HG02970 (cell line): ENCODE results near the gene SZT2.
A peak's percentile ranks its signal among the peaks of the same experiment; 100 is the strongest.
"Not testable (repeated sequence)": the region's sequence is repeated elsewhere in the genome, so short reads cannot be mapped to it uniquely, and the experiment has no call there.

Experiments used
- ATAC-seq: cut with Tn5 transposase; IDR thresholded peaks from one replicate; pipeline ENCODE4 v1.9.1; 2021; ENCODE audit warnings: mild to moderate bottlenecking, moderate library complexity, moderate number of reproducible peaks; ENCODE audit not compliant: unreplicated experiment, low FRiP score

The SZT2 gene

DNA sequence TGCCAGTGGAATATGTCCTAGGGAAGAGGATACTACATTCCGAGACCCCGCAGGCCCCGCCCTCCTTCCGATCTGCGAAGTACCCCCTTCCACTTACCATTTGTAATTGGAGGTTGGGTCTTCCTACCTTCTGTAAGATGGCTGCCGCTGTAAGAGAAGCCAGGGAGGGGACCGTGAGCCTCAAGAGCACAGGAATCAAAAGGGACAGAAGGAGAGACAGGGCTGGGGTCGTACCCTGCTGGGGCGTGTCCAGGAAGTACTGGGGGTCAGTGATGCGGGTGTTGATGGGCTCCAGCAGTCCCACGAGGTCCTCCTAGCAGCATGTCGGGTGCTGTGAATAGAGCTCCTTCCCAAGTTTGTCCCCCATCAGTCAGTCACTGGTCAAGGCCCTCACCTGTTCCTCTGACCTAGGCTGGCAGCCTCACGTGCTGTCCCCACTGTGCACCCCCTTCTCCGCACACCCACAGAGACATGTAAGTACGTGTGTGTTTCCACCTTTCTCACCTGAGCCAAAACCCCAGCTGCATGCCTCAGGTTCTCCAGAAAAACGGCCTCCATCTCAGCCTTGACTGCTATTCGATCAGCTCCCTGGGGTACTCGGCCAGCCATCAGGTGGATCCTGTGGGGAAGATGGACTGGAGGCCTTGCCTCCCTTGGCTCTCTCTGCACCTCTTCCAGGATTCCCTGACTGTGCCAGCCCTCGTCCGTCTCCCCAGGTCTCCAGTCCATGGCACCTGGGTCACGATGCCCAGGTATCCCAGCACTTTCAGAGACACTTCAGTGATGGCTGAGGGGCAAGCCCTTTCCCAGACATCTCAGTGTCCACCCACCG, 62.2 kb downstream of the SZT2 start:
- no peak for ATAC-seq

DNA sequence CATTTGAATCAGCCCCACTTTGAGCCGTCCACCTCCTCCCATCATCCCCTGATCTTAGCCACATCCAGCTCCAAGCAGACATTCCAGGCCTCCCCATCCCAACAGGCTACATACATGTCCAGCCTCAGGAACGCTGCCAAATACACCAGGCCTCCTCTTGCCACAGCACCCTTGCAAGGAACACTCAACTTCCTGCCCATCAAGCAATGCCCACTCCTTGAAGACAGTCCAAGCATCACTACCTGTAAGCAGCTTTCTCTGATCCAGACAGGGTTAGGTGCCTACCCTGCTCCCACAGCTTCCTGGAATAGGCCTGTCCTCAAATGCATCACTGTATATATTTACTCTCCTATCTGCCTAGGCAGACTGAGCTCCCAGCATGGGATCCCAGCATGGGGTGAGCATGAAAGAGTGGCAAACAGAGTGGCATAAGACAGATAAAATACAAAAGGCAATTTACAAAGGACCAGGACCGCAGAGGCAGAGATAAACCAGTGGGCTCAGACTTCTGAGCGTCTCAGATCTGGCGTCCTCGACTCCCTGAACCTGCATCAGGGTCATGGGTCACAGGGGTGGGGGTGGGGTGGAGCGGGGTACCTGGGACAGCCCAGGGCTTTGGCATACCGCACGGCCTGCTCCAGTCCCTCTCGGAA, 63.2 kb downstream of the SZT2 start:
- ATAC-seq: no peak

DNA sequence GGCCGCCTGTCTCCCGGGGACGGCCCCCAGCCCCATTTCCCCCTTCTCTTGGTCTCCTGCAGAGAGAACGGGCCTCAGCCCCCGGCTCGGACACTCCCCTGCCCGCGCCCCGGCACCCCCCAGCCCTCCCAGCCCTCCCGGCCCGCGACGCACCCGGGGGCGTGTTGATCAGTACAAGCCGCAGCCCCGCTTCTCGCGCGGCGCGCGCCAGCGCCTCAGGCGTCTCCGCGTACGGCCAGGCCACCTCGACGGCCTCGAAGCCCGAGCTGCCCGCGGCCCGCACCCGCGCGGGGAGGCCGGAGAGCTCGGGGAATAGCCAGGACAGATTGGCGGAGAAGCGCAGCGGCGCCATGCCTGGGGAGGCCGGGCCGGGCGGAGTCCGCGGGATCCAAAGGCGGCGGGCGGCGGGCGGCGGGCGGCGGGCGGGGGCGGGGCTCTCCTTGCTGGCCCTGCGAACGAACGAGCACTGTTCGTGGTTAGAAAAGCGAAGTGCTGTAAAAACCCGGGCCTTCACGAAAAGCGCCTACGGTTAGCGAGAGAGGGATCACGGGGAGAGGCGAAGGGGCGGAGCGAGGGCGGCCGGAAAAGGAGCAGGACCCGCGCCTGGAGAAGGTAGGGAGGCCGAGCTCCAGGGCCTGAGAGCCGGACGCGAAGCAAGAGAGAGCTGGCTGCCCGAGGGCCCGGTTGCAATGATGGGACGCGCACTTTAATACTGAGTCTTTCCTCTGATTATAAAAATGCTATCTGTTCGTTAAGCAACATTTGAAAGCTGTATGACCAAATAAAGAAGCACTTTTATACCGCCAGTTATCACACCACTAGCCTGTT, 64.0 kb downstream of the SZT2 start, which contains the start of gene HYI:
Gene HYI, minus strand, starts transcription at position 490 of the 828 bp plus-strand sequence. Its CDS starts 138 bp downstream, at position 352.
- no peak for ATAC-seq

- ATAC-seq: peak; percentile 60
Measured at GRCh38 chr1:43454270-43455011, 64.7 kb downstream of the SZT2 start.

DNA sequence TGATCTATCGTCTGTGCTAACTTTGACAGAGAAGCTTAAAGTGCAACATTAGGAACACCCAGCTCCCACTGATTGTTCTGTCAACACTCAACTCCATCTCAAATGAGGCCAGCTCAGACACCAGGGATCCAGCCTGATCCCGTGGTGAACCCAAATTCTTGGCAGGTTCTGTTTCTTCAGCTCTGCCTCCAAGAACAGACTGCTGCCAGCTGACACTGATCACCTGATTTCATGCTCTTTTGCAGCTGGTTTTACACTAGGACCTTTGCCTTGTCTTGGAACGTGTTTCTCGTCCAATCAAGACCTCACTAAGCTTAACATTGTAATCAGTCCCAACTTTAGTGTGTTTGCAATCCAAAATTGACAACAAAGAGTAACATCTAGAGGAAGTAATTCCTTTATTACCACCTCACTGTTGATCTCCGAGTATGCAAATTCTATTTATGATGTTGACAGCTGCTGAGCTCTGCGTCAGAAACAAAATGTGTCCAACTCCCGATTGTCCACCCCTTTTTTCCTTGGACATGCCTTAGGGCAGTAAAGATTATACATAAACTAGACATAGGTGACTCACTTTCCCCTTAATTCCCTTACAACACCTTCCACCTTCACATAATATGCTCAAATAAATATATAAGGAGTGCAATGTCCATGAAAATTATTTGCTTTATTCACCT, 65.7 kb downstream of the SZT2 start:
- no peak for ATAC-seq

DNA sequence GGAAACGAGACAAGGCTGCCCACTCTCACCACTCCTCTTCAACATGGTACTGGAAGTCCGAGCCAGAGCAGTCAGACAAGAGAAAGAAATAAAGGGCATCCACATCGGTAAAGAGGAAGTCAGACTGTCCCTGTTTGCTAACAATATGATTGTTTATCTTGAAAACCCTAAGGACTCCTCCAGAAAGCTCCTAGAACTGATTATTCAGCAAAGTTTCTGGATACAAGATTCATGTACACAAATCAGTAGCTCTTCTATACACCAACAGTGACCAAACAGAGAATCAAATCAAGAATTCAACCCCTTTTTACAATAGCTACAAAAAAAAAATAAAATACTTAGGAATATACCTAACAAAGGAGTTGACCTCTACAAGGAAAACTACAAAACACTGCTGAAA, 68.7 kb downstream of the SZT2 start:
- ATAC-seq: not testable (repeated sequence)

DNA sequence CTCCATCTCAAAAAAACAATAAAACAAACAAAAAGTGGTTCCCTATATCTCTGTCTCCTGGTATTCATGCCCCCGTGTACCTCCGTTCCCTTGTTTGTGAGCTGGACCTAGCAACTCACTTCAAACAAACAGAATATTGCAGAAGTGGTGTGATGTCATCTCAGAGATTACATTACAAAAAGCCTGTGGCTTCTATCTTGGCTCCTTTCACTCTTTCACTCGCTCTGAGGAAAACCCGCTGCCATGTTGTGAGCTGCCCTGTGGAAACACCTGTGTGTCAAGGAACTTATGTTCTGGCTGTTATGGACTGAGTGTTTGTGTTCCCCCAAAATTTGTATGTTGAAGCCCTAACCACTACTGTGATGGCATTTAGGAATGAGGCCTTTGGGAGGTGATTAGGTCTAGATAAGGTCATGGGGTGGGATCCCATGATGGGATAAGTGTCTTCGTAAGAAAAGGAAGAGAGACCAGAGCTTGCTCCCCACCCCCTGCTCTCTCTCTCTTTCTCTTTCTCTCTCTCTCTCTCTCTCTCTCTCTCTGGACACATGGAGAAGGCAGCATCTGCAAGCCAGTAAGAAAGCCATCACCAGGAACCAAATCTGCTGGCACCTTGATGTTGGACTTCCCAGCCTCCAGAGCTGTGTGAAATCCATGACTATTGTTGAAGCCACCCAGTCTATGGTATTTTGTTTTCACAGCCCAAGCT, 71.4 kb downstream of the SZT2 start:
- no peak for ATAC-seq

GRCh38 chr1:43463479-43463878, 73.8 kb downstream of the SZT2 start:
- no peak for ATAC-seq

GRCh38 chr1:43464681-43465504, 75.2 kb downstream of the SZT2 start:
- ATAC-seq: no peak

DNA sequence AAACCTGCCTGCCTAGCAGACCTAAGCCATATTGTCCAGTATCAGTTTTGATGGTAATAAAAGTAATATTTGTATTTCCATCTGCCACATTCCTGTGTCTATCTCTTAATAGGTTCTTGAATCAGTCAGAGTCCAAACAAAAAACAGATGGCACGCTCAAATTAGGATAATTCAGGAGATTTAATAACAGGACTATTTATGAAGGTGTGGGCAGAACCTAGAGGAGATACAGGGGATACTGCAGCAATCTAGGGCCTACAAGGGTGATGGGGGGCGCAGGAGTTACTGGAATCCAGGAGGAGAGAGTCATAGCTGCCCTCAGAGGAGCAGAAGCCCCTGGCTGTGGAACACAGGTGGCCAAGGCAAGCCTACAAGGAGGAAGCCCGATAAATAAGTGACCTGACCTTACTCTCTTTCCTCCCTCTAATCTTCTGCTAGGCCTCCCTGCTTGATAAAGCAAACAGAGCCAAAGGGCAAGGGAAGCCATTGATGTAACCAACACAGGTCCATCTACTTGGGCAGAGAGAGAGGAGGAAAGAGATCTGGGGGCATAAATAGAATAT, 75.9 kb downstream of the SZT2 start:
- no peak for ATAC-seq

- ATAC-seq: no peak
Measured at GRCh38 chr1:43466403-43466802, 76.7 kb downstream of the SZT2 start.

DNA sequence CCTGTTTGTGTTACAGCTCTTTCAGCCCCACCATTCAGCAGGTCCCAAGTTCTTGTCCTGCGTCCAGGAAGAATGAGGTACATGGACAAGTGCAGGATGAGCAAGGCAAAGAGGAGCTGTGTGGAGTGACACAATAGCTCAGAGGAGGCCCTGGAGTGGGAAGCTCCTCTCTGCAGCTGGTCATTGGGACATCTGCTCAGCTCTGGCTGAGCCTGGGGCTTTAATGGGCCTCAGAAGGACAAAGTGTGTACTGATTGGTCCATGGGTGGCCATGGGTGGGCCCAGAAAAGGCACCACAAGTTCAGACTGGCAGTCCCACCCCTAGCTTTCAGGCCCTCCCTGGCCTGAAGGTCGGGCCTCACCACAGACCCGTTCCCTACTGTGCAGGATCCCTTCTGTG, 78.7 kb downstream of the SZT2 start:
- no peak for ATAC-seq

DNA sequence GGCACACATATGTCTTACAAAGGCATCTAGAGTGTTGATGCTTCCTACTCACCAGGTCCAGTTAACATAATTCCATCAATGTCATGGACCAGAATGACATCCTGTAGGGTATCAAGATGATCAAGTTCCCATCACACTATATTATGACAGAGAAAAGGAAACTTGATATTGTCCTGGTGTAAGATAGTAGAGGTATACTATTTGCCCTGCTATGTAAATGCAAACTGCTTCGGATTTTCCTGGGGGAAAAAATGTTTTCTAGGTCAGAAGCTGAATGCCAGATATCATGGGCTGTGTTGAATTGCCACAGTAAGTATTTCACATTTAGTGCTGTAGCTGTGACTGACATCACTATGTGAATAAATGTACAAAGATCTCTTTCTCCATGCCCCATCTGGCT, 80.2 kb downstream of the SZT2 start:
- no peak for ATAC-seq

GRCh38 chr1:43472087-43472462, 82.4 kb downstream of the SZT2 start:
- ATAC-seq: no peak

DNA sequence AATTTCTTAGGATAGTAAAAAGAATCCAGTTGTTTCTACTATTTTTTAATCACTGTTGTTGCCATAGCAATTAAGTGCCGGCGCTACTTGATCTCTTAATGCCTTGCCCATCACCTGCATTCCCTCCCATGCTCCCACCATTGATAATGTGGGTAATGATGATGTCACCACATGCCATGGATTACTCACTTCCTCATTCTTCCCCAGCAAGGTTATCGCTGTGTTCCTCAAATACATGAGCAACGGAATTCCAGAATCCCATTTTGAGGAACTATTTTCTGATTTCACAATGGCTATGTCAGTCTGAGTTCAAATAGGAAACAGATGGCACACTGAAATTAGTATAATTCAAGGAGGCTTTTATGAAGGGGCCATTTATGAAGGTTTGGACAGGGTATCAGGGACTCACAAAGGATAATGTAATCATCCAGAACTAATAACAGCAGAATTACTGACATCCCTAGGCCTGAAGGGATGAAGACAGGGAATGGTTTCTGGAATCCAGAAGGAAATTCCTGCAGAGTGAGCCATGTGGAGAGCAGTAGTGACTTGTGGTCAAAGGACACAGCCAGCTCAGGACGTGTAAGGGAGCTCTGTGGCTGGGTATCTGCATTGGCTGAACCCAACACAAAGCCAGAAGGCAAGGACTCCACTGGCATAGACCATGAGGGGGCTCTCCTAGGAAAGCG, 82.9 kb downstream of the SZT2 start:
- not testable (repeated sequence) for ATAC-seq

DNA sequence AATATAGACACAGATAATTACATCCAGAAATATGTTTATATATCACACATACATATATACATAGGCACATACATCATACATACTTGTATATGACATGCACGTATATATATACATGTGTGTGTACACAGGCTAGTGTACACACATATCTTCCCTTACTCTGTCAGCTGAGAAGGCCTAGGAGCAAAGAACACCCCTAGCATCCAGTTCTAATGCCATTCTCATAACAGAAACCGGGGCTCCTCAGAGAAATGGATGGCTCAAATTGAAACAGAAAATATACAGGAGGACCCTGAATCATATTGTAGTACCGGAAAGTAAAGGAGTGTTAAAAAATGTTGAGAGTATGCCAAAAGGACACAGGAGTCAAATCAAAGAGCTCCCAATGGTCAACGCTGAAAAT, 83.8 kb downstream of the SZT2 start:
- ATAC-seq: no peak

DNA sequence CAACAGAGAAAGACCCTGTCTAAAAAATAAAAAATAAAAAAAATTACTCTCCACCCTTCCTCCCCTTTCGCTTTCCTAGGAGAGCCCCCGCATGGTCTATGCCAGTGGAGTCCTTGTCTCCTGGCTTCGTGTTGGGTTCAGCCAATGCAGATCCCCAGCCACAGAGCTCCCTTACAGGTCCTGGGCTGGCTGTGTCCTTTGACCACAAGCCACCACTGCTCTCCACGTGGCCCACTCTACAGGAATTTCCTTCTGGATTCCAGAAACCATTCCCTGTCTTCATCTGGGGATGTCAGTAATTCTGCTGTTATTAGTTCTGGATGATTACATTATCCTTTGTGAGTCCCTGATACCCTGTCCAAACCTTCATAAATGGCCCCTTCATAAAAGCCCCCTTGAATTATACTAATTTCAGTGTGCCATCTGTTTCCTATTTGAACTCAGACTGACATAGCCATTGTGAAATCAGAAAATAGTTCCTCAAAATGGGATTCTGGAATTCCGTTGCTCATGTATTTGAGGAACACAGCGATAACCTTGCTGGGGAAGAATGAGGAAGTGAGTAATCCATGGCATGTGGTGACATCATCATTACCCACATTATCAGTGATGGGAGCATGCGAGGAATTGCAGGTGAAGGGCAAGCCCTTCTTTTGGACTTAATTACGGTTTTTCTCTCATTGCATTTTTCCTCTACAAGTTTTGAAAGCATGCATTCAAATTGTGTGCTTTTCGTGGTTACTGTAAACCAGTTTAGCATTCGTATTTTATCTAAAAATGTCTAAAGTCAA, 86.1 kb downstream of the SZT2 start:
- ATAC-seq: not testable (repeated sequence)
